Measurements from ENCODE around the gene STYX.

Gene STYX

DNA sequence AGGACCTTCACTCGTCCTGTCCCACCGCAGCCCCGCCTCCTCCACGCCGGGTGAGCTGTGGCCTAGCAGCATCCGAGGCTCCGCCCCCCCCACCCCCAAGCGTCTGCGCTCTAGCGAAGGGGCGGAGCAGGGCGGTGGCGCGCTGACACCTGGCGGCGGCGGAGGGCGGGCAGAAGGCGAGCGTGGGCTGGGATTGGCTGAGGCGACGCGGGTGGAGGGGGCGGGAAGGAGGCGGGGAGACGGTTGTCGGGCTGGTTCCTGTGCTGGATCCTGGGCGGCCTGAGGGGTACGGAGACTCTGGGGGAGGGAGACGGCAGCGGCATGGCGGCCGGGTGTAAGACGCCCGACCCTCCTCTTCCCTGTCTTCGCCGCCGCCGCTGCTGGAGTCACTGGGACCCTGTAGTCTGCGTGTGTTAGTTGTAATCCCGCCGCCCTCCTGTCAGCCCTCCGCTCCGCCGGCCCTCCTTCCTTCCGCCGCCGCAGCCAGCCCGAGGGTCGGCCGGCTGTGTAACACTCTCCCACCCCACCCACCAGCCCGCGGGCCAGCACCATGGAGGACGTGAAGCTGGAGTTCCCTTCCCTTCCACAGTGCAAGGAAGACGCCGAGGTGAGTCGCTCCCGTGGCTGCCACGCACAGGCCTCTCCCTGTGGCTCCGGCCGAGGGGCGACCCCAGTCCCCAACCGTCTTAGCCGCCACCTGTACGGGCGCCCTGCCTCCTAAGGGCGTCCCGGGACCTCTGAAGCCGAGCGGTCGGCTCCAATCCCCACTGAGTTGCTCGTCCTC, at the start of gene STYX:
TSS of gene STYX (plus strand) at position 242 of the 784 bp plus-strand sequence. CDS start at position 551, 309 bp downstream.
- peak within 1 kb of the TSS; percentile 57 for H3K27ac ChIP-seq

DNA sequence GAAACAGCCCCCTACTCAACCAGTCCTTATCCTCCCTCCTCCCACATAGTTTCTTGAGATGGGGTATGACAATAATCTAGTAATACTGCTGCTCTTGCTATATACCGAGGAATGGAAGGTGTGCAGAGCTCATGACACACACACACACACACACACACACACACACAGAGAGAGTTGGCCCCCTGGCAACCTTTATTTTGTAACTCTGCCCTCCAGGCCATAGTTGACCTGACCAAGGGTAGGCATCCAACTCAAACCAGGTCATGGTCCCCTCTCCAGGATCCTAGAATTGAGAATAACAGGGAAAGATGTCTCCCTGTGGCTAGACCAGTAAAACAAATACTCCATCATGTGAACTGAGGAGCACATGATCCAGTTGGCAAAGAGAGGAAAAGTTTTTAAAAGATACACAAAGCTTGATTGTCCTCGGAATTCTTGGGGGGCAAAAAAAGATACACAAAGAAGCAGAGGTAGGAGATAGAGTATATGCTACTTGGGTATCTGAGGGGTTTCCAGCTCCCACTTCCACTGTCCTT, 45.9 kb upstream of the STYX start:
- no peak for DNase-seq (ENCODE audit: low read depth, low spot score)
- H3K27ac ChIP-seq, result no peak overlapping the region

More for the DNA sequence above, at the start of gene STYX:
- peak; percentile 87 for DNase-seq (ENCODE audit: low read depth, low spot score)

DNA sequence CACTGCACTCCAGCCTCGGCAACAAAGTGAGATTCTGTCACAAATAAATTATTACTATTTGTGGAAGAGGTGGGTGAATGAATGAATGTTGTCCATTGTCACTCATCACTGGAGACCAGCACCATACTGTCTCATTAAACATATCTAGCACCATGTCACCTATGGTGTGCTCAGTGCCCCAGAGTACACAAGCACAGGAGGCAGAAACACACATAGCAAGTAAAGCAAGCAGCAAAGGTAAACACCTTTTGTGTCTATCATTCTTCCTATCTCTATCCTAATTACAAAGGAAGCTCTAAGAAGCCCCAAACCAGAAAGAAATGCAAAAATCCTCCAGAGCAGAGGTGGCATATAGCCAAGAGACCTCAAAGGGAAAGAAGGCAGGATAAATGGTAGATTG, 43.8 kb upstream of the STYX start:
- no peak overlapping the region for H3K27ac ChIP-seq
- DNase-seq (ENCODE audit: low read depth, low spot score), result no peak

DNA sequence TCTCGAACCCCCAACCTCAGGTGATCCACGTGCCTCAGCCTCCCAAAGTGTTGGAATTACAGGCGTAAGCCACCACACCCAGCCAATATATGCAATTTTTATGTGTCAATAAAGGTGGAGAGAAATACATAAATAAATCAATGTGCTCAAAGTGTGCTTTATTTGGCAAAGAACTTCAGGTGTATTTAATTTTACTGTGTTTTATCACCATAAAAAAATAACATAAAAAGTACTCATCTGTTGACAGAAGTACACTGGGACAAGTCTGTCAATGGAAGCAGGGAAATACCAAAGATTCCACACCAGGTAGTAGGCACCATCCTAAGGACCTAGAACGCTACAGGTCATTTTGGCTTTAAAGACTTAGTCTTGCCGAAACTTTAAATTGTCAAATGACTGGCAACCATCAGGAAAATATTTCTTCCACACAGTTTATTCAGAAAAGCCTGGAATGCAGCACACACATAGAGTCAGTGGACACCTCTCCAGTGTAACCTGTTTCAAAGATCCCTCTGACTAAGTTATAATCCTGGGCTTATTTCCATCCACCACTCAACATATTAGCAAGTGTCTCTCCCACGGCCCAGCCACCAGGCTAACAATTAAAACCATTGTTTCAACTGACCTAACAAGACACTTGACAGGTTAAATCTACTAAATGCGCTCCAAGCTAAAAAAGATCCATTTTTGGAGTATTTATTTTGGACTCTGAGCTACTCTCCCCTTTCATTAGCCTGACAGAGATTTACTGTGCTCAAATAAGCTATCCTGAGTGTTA, 38.8 kb upstream of the STYX start:
- peak overlapping the region; percentile 95 for H3K27ac ChIP-seq
- no peak for DNase-seq (ENCODE audit: low read depth, low spot score)

DNA sequence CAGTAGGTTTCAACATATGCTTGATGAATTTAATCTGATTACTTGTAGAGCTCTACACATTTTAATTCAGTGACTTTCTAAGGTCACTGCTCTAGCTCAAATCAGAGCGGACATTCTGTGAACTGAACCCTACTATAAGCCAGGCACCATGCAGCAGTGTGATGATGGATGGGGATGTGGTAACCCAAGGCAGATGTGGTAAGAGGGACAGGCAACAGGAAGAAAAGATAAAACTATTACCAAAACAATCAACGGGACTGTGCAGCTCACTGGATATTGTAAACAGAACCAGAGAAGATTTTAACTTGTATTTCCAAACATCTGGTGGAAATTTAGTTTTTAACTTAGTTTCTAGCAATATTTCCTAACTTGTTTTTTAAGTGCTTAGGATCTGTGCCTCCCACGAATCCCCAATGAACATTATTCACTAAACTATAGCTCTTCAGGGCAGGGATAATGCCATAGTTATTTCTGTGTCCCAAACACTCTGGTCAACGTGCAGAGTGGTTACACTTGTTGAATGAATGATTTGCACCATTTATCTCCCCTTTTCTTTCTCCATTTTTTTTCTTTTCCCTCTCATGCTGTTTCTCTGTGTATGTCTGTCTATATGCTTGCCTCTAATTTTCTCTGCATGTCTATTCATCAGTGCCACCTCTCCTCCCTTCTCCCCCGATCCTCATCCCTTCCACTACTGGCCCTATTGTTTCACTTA, 37.6 kb upstream of the STYX start:
- peak overlapping the region; percentile 95 for H3K27ac ChIP-seq
- DNase-seq (ENCODE audit: low read depth, low spot score), result no peak

GRCh38 chr14:52693036-52693435, 36.9 kb upstream of the STYX start:
- no peak for DNase-seq (ENCODE audit: low read depth, low spot score)
- H3K27ac ChIP-seq, result peak overlapping the region; percentile 95

- no peak for DNase-seq (ENCODE audit: low read depth, low spot score)
- H3K27ac ChIP-seq, result peak overlapping the region; percentile 95
Measured at GRCh38 chr14:52693532-52693931, 36.4 kb upstream of the STYX start.

GRCh38 chr14:52694761-52695480, 35.0 kb upstream of the STYX start:
- peak overlapping the region; percentile 95 for H3K27ac ChIP-seq
- DNase-seq (ENCODE audit: low read depth, low spot score), result peak; percentile 18

DNA sequence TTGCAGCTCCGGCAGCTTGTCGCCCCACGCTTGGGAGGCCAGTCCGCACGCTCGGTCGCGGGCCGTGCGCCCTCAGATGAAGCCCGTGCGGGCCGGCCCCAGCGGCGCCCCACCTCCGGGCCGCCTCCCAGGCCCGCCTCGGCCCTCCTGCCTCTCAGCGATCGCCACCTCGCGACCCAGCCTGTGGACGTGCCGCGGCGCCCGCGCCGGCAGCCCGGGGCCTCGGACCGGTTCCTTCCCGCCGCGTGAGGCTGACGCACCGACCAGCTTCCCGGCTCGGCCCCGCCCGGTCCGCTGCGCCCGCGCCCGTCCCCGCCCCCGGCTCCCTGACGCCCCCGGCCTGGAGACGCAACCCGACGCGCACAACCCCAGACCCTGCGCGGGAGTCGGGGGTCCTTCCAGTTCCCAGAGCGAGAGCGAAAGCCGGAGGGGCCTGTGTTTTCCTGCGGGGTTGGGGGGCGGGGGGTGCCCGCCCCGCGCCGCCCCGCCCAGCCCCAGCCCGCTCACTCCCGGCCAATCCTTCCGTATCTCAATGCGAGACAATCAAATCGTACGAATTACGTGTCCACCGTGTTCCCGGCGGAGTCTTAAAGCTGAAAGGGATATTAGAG, 34.4 kb upstream of the STYX start, which contains the start of gene ERO1A:
TSS of gene ERO1A (minus strand) at position 78 of the 611 bp plus-strand sequence. CDS start at position 1, 77 bp downstream.
- DNase-seq (ENCODE audit: low read depth, low spot score), result peak; percentile 59
- H3K27ac ChIP-seq, result peak within 1 kb of the TSS; percentile 95

DNA sequence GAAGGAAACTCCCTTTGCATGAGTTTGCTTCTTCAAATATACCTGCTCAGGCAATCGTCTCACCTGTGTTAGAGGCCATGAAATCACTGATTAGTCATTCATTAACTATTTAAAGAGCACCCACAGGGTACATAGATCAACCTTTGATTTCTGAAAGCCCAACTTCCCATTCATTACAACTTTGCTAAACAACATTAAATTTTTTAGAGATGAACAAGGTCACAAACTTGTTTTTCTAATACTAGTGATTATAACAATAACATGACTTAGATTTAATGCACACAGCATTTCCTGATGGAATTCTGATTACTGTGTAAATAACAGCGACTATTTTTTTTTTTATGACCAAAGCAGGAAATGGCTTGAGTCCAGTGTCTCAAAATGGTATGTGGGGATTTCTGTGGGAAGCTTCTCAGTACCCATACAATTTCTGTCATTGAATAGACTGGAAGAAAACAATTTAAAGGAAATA, 29.2 kb upstream of the STYX start:
- H3K27ac ChIP-seq, result peak overlapping the region; percentile 98
- peak; percentile 88 for DNase-seq (ENCODE audit: low read depth, low spot score)

DNA sequence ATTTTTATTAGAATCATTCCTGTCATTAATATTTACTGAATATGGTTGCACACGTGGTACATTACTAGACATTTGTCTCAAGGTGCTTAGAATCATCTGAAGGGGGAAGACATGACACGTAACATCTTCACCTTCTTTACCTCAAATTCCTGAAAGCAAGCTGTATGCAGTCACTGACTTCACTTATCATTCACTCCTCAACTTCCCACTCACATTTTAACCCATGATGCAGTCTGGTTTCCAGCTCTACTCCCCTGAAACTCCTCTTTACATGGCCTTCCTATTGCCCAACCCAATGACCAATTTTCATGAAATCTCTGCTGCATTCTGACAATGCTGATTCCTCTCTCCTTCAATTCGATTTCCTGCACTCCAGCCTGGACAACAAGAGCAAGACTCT, 28.7 kb upstream of the STYX start:
- DNase-seq (ENCODE audit: low read depth, low spot score), result peak; percentile 73

DNA sequence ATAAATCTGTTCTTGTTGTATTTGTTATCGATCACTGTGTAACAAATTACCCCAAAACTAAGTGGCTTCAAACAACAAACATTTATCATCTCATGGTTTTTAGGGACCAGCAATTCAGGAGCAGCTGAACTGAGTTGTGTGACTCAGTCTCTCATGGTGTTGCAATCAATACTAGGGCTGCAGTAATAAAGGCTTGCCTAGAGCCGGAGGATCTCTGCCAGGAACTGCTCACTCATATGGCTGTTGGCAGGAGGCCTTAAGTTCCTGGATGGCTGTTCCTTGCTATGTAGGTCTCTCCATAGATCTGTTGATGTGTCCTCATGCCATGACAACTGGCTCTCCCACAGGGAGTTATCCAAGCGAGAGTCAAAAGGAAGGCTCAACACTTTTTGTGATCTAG, 26.7 kb upstream of the STYX start:
- DNase-seq (ENCODE audit: low read depth, low spot score), result peak; percentile 93
- H3K27ac ChIP-seq, result peak overlapping the region; percentile 98

More for the DNA sequence above, 28.7 kb upstream of the STYX start:
- peak overlapping the region; percentile 98 for H3K27ac ChIP-seq

- no peak for DNase-seq (ENCODE audit: low read depth, low spot score)
- peak overlapping the region; percentile 98 for H3K27ac ChIP-seq
Measured at GRCh38 chr14:52703664-52704063, 26.3 kb upstream of the STYX start.

DNA sequence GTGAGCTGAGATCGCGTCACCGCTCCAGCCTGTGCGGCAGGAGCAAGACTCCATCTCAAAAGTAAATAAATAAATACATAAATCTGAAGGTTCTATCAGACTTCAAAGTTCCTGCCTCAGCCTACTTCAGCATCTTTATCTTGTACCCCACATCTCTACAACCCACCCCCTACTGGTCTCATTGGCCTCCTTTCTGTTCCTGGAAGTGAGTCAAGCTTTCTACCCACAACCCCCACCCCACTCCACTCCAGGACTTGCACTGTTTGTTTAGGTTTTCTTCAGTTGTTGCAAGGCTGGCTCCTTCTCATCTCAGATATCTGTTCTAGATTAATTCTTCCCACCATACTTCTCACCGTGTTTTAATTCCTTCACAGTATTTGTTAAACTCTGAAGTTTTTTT, 23.7 kb upstream of the STYX start:
- H3K27ac ChIP-seq, result peak overlapping the region; percentile 94
- DNase-seq (ENCODE audit: low read depth, low spot score), result no peak

DNA sequence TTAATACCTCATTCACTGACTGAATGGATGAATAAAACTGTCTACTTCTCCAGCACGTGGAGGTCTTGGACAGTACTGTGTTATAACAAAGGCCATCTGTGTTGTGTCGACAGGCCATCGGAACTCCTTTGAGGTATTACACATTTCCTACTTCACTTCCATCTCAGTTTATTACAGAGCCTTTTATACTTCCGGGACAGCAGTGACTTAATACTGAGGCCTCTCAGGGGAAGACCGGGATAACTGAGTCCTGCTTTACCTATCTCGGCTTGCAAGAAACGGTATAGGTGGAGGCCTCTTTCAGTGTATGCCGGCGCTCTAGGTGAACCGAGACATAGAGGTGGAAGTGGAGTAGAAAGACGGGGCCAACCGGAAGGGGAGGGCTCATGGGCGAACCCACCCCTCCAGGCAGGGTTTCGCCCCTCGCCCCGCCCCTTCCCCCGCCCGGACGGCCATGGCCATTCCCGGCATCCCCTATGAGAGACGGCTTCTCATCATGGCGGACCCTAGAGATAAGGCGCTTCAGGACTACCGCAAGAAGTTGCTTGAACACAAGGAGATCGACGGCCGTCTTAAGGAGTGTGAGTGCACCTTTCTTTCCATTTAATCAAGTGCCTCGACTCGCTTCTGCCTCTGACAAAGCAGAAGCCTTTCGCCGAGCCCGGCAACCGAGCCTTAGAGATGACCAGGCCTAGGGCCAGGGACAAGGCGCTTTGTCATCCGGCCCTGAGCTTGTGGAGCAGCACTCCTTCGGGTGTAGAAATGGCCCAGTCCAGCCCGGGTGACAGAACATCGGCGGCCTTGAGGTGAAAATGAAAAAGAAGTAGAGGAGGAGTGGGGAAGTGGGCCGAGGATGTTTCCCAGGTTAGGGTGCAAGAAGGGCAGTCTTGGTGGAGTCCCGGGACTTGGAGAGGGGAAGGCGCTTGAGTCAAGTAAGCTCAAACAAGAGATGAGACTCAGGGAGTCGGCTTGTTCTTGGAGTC, 23.0 kb upstream of the STYX start, which contains the start of gene PSMC6:
TSS of gene PSMC6 (plus strand) at position 477 of the 983 bp plus-strand sequence. CDS start at position 497, 20 bp downstream.
- peak within 1 kb of the TSS; percentile 94 for H3K27ac ChIP-seq
- DNase-seq (ENCODE audit: low read depth, low spot score), result peak; percentile 44

DNA sequence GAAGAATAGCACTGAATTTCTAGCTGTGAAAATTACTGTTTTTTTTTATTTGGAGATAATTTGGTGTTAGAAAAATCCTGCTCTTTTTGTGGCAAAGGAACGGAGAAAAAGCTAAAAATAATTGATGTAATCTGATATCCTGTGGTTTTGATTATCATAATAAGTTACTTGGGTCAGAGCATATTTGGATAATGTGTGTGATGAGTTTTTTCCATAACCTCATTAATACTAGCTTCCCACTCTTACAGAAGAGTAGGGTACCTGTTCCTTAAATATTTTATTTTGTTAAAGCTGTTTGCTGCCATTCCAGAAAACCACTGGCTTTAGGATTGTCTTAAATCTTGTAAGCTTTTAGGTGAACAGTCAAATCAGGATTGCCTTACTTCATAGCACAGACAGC, 18.3 kb upstream of the STYX start:
- no peak overlapping the region for H3K27ac ChIP-seq
- DNase-seq (ENCODE audit: low read depth, low spot score), result no peak

GRCh38 chr14:52716155-52716554, 13.8 kb upstream of the STYX start:
- no peak overlapping the region for H3K27ac ChIP-seq
- DNase-seq (ENCODE audit: low read depth, low spot score), result no peak

Measured in epithelial cell of prostate (primary cell).